Right atrium auricular region (tissue), 2 donors: ENCODE results near the gene IP6K2. TPM values are rescaled to one million over a fixed set of nuclear protein-coding genes. Genes with fewer than 3 reads are reported as not detected.

Source experiments
- DNase-seq: peaks from one replicate; pipeline ENCODE4 v3.0.0-alpha.2; 2019; ENCODE audit warnings: low spot score
- H3K27ac ChIP-seq, 2 donors: fragments of 200-600 bp; sonication (generic); 1 replicate in 1 of 2; 2 replicates in 1 of 2; pipeline ENCODE4 v1.5.1; 2016 to 2019
- H3K27me3 ChIP-seq, 2 donors: fragments of 200-600 bp; sonication (generic); one replicate each; pipeline versions ENCODE4 v1.5.1 to v1.6.0; 2017 to 2019
- H3K36me3 ChIP-seq: fragments of 200-600 bp; sonication (generic); one replicate; pipeline ENCODE4 v1.5.1; 2016
- H3K4me1 ChIP-seq, 2 donors: fragments of 200-600 bp; sonication (generic); one replicate each; pipeline versions ENCODE4 v1.5.1 to v1.6.0; 2017 to 2019
- H3K4me3 ChIP-seq, 2 donors: fragments of 200-600 bp; sonication (generic); 1 replicate in 1 of 2; 2 replicates in 1 of 2; pipeline ENCODE4 v1.5.1; 2017 to 2019; ENCODE audit warnings: mild to moderate bottlenecking in 1 of 2, moderate library complexity in 1 of 2
- H3K9me3 ChIP-seq, 2 donors: fragments of 200-600 bp; sonication (generic); one replicate each; pipeline ENCODE4 v1.5.1; 2019
- CTCF ChIP-seq, 2 donors: fragments of 200-600 bp; sonication (generic); IDR thresholded peaks; one replicate each; pipeline ENCODE4 v1.5.1; 2019; ENCODE audit warnings: antibody characterized with exemption in 2 of 2
- total RNA-seq, 2 donors: library from RNA; depleted of rRNA; stranded (reverse); fragments of >200 nt; gene quantifications; one replicate each; pipeline ENCODE4 v1.1.0, GENCODE V29; 2016

Gene IP6K2
- total RNA-seq, 2 donors from 2014 or later: 35.7 to 39.6 TPM

- no peak overlapping the region for H3K27ac ChIP-seq
- peaks cover 31% of the 10 kb centered on the region for H3K36me3 ChIP-seq
- no peak for TF ChIP-seq CTCF (IDR thresholded peaks at IDR 0.05)
- no peaks in the 10 kb centered on the region for H3K9me3 ChIP-seq
- DNase-seq: no peak
- H3K27me3 ChIP-seq: no peaks in the 10 kb centered on the region
- H3K4me3 ChIP-seq: no peak overlapping the region
- H3K4me1 ChIP-seq: peaks cover 0 to 64% of the 10 kb centered on the region in 2 donors
These were observed 5.3 kb downstream of the IP6K2 start for GRCh38 chr3:48711727-48712126.

- H3K9me3 ChIP-seq: no peaks in the 10 kb centered on the region
- H3K4me3 ChIP-seq: no peak overlapping the region
- peak overlapping the region in 1 of 2 donors; percentile 56 for H3K27ac ChIP-seq
- H3K4me1 ChIP-seq: peaks cover 0 to 42% of the 10 kb centered on the region in 2 donors
- TF ChIP-seq CTCF (IDR thresholded peaks at IDR 0.05): no peak
- peaks cover 24% of the 10 kb centered on the region for H3K36me3 ChIP-seq
- DNase-seq: no peak
- no peaks in the 10 kb centered on the region for H3K27me3 ChIP-seq
These were observed 8.0 kb downstream of the IP6K2 start for GRCh38 chr3:48709051-48709461.

GRCh38 chr3:48708481-48708889, 8.5 kb downstream of the IP6K2 start:
- no peak for TF ChIP-seq CTCF (IDR thresholded peaks at IDR 0.05)
- no peak for DNase-seq
- peaks cover 19% of the 10 kb centered on the region for H3K36me3 ChIP-seq
- H3K4me1 ChIP-seq: peaks cover 0 to 43% of the 10 kb centered on the region in 2 donors
- no peaks in the 10 kb centered on the region for H3K9me3 ChIP-seq
- no peak overlapping the region for H3K4me3 ChIP-seq
- no peaks in the 10 kb centered on the region for H3K27me3 ChIP-seq
- H3K27ac ChIP-seq: peak overlapping the region in 1 of 2 donors; percentile 56

GRCh38 chr3:48707157-48707556, 9.9 kb downstream of the IP6K2 start:
- TF ChIP-seq CTCF (IDR thresholded peaks at IDR 0.05): no peak
- Histone ChIP-seq H3K4me3 (no peak overlapping the region), H3K4me1 (peaks cover 0 to 44% of the 10 kb centered on the region in 2 donors), H3K9me3 (no peaks in the 10 kb centered on the region), H3K27ac (no peak overlapping the region), H3K27me3 (no peaks in the 10 kb centered on the region), H3K36me3 (peaks cover 15% of the 10 kb centered on the region)
- DNase-seq: no peak

GRCh38 chr3:48702320-48702920, 14.6 kb downstream of the IP6K2 start:
- Histone ChIP-seq H3K4me3 (no peak overlapping the region), H3K9me3 (no peaks in the 10 kb centered on the region), H3K4me1 (peaks cover 0 to 27% of the 10 kb centered on the region in 2 donors), H3K27me3 (no peaks in the 10 kb centered on the region), H3K36me3 (peaks cover 8% of the 10 kb centered on the region), H3K27ac (no peak overlapping the region)
- TF ChIP-seq CTCF (IDR thresholded peaks at IDR 0.05): no peak
- no peak for DNase-seq
